ENCODE data around the gene PAQR9. TPM values are rescaled to one million over a fixed set of nuclear protein-coding genes. Genes with fewer than 3 reads are reported as not detected.

Gene PAQR9
- total and polyA plus RNA-seq, 9 donors: 0.04 to 0.08 (median 0.07) TPM; not detected in 6

DNA sequence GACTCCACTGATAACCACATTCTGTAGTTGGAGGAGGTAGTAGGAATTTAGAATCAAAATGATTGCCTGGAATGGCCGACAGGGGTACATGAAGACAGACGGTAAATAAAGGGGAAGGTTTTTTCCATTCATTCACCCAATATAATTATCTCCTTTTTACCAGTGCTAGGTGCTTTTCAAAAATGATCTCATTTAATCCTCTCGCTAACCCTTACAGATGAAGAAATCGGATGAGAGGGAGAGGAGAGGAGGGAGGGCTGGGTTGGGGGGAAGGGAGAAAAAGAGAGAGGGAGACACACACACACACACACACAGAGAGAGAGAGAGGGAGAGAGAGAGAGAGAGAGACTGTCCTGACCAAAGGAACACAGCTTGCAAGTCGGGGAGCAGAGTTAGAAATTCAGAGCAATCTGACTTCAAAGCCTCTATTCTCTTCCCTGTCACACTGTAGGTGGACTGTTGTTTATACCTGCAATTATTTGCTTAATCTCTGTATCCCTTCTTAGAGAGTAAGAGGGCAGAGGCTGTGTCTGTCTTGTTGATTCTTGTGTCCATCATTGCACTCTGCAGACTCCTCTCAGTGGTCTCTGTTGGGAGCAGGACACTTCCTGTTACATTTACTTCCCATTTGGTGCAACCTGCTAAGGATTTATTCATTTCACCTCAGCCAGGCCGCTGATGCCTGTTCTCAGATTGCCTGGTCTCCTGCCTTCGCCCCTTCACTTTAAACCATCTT, 18.7 kb upstream of the PAQR9 start:
- no peaks in the 10 kb centered on the region for H3K4me1 ChIP-seq (ENCODE audit: insufficient read depth)
- H3K27me3 ChIP-seq: no peaks in the 10 kb centered on the region
- no peak overlapping the region for H3K27ac ChIP-seq
- intact Hi-C loops (cut with DNase I): loop anchor here in 1 of 4 donors (10.0 kb wide), 1 partner anchor 397 kb away; no protein-coding TSS in a partner anchor
- H3K9me3 ChIP-seq: no peaks in the 10 kb centered on the region
- TF ChIP-seq POLR2A (IDR thresholded peaks at IDR 0.05) (no peak), EP300 (IDR thresholded peaks at IDR 0.05) (no peak)
- TF ChIP-seq, protein P1, sequence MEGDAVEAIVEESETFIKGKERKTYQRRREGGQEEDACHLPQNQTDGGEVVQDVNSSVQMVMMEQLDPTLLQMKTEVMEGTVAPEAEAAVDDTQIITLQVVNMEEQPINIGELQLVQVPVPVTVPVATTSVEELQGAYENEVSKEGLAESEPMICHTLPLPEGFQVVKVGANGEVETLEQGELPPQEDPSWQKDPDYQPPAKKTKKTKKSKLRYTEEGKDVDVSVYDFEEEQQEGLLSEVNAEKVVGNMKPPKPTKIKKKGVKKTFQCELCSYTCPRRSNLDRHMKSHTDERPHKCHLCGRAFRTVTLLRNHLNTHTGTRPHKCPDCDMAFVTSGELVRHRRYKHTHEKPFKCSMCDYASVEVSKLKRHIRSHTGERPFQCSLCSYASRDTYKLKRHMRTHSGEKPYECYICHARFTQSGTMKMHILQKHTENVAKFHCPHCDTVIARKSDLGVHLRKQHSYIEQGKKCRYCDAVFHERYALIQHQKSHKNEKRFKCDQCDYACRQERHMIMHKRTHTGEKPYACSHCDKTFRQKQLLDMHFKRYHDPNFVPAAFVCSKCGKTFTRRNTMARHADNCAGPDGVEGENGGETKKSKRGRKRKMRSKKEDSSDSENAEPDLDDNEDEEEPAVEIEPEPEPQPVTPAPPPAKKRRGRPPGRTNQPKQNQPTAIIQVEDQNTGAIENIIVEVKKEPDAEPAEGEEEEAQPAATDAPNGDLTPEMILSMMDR (IDR thresholded peaks at IDR 0.05): no peak
- no peak for DNase-seq
- no peak overlapping the region for H3K4me3 ChIP-seq
- H3K36me3 ChIP-seq: no peaks in the 10 kb centered on the region
- 55 to 65% (median 64%) methylated on average over 7 of the region's 7 CpGs for WGBS, 3 donors

DNA sequence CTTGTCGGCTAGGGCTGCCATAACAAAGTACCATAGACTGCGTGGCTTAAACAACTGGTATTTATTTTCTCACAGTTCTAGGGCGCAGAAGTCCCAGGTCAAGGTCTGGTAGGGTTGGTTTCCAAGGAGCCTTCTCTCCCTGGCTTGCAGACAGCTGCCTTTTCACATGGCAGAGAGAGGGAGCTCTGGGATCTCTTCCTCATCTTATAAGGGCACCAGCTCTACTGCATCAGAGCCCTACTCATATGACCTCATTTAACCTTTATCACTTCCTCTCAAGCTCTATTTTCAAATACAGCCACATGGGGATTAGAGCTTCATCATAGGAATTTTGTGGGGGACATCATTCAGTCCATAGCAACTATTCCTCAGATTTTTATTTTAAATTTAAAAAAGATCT, 17.6 kb upstream of the PAQR9 start:
- 49 to 71% (median 51%) methylated on average over 3 of the region's 3 CpGs for WGBS, 3 donors
- intact Hi-C loops (cut with DNase I): loop anchor here in 1 of 4 donors (10.0 kb wide), 1 partner anchor 396 kb away; no protein-coding TSS in a partner anchor
- no peak for DNase-seq

DNA sequence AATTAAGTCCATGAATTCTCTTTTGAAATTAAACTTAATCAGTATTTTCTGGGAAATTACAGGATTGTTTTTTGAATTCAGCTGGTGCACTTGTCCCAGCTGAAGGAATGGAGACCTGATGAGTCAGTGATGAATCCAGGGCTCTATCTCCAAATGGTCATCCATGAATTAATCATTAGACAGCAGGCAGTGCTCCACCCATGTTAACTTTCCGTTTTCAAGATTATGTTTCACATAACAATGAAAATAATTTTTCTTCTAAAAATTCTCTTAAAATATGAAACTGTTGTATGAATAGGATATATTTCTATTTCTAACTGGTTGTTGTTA, 13.9 kb upstream of the PAQR9 start:
- H3K27ac ChIP-seq: no peak overlapping the region
- H3K36me3 ChIP-seq: no peaks in the 10 kb centered on the region
- no peak overlapping the region for H3K4me3 ChIP-seq
- H3K9me3 ChIP-seq: no peaks in the 10 kb centered on the region
- no peaks in the 10 kb centered on the region for H3K4me1 ChIP-seq (ENCODE audit: insufficient read depth)
- no peaks in the 10 kb centered on the region for H3K27me3 ChIP-seq
- 36 to 51% (median 39%) methylated on average over 1 of the region's 1 CpG for WGBS, 3 donors
- DNase-seq: no peak
- intact Hi-C loops (cut with DNase I): no loop called here
- TF ChIP-seq, protein P1 (IDR thresholded peaks at IDR 0.05): no peak
- TF ChIP-seq EP300 (IDR thresholded peaks at IDR 0.05): no peak
- no peak for TF ChIP-seq POLR2A (IDR thresholded peaks at IDR 0.05)

More for the DNA sequence above, 17.6 kb upstream of the PAQR9 start:
- Histone ChIP-seq H3K4me1 (ENCODE audit: insufficient read depth) (no peaks in the 10 kb centered on the region), H3K27ac (no peak overlapping the region), H3K9me3 (no peaks in the 10 kb centered on the region), H3K4me3 (no peak overlapping the region), H3K27me3 (no peaks in the 10 kb centered on the region), H3K36me3 (no peaks in the 10 kb centered on the region)
- TF ChIP-seq EP300 (IDR thresholded peaks at IDR 0.05) (no peak), POLR2A (IDR thresholded peaks at IDR 0.05) (no peak)
- TF ChIP-seq, protein P1 (IDR thresholded peaks at IDR 0.05): no peak

DNA sequence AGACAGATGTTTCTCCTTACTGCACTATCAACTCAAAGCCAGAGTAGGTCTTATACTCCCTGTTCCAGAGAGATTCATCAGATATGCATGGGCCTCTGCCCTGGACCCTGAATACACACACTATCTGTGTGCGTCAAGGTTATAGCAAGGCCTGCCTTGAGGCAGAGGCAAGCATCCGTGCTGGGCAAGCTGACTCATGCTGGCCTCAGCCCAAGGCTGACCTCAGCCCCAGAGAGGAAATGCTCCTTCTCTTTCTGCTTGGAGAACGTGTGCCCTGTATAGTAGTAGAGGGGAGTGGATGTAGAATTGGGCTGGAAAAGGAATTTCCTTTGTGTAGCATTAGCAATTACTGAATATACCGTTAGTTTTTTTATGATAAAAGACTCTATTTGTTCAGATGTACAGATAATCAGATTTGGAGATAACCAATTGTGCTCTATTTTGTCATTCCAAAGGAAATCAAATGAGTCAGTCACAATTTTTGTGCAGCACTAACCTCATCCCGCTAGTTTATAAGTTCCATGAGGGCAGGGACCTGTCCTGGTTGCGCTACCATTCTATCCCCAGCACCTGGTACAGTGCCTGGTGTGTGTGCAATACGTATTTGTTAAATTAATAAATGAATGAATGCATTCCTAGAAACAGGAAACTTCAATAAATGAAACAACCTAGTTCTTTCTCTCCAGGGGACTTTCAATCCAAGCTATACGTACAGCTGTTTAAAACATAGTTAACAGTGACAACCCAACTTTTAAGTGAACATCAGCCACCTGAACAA, 13.3 kb upstream of the PAQR9 start:
- Histone ChIP-seq H3K27ac (no peak overlapping the region), H3K4me3 (no peak overlapping the region), H3K36me3 (no peaks in the 10 kb centered on the region), H3K9me3 (no peaks in the 10 kb centered on the region), H3K27me3 (no peaks in the 10 kb centered on the region), H3K4me1 (ENCODE audit: insufficient read depth) (no peaks in the 10 kb centered on the region)
- 44 to 51% (median 47%) methylated on average over 8 of the region's 8 CpGs for WGBS, 3 donors
- peak; percentile 76 to 91 (median 79) for DNase-seq
- intact Hi-C loops (cut with DNase I): no loop called here
- TF ChIP-seq POLR2A (IDR thresholded peaks at IDR 0.05) (no peak), EP300 (IDR thresholded peaks at IDR 0.05) (no peak)
- TF ChIP-seq, protein P1 (IDR thresholded peaks at IDR 0.05): no peak
